ENCODE measurements around the gene LGALS1.

DNA sequence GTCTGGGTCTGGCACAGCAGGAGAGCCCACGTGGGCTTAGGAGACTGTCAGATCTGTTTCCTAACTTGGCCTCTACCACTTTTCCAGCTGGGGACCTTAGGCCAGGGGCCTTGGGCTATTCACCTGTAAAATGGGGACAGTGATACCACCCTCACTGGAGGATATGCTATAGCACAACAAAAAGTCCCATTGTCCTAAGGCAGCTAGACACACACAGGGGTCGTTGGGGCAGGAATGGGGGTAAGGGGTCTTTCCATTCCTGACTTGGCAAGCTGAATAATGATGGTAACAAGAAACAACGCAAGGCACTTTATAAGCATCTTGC lies 38.5 kb upstream of the LGALS1 start:
- TF ChIP-seq POLR2A (conservative IDR thresholded peaks at IDR 0.05), result no peak
- TF ChIP-seq CTCF (IDR thresholded peaks at IDR 0.05 in 2 of 3, conservative IDR thresholded peaks at IDR 0.05 in 1 of 3; ENCODE audit: insufficient read depth in 2 of 3, low read depth in 1 of 3, low read length in 3 of 3), result no peak
- no peak for TF ChIP-seq FOXP4 (CRISPR knock-in tag; IDR thresholded peaks at IDR 0.05; ENCODE audit: borderline replicate concordance)
- no peak for TF ChIP-seq EZH2 (IDR thresholded peaks at IDR 0.05; ENCODE audit: borderline replicate concordance, low read depth, low read length)

Data from K562 (cell line).